Measurements from ENCODE around the gene PARP12. TPM values are rescaled to one million over a fixed set of nuclear protein-coding genes. Genes with fewer than 3 reads are reported as not detected.

Gene PARP12
- total and polyA plus RNA-seq, 9 donors: 15.7 to 43.5 (median 23.2) TPM

GRCh38 chr7:140084972-140085371 lies 22.2 kb upstream of the PARP12 start:
- WGBS, 3 donors: 82 to 88% (median 88%) methylated on average over 8 of the region's 8 CpGs
- no peak overlapping the region for H3K27ac ChIP-seq
- no peak for DNase-seq

GRCh38 chr7:140084142-140084655 lies 21.4 kb upstream of the PARP12 start:
- intact Hi-C loops (cut with DNase I): no loop called here
- H3K9me3 ChIP-seq: no peaks in the 10 kb centered on the region
- H3K27me3 ChIP-seq: no peaks in the 10 kb centered on the region
- no peak overlapping the region for H3K27ac ChIP-seq
- WGBS, 3 donors: 90 to 91% (median 91%) methylated on average over 4 of the region's 4 CpGs
- no peak overlapping the region for H3K4me3 ChIP-seq
- TF ChIP-seq CTCF (IDR thresholded peaks at IDR 0.05) (no peak), EP300 (IDR thresholded peaks at IDR 0.05) (no peak), POLR2A (IDR thresholded peaks at IDR 0.05) (no peak)
- no peaks in the 10 kb centered on the region for H3K4me1 ChIP-seq (ENCODE audit: insufficient read depth)
- no peak for DNase-seq
- no peaks in the 10 kb centered on the region for H3K36me3 ChIP-seq

More at GRCh38 chr7:140084972-140085371, 22.2 kb upstream of the PARP12 start:
- Histone ChIP-seq H3K27me3 (no peaks in the 10 kb centered on the region), H3K9me3 (no peaks in the 10 kb centered on the region), H3K36me3 (no peaks in the 10 kb centered on the region), H3K4me1 (ENCODE audit: insufficient read depth) (no peaks in the 10 kb centered on the region), H3K4me3 (no peak overlapping the region)
- intact Hi-C loops (cut with DNase I): no loop called here
- TF ChIP-seq CTCF (IDR thresholded peaks at IDR 0.05) (no peak), POLR2A (IDR thresholded peaks at IDR 0.05) (no peak), EP300 (IDR thresholded peaks at IDR 0.05) (no peak)

- Histone ChIP-seq H3K4me3 (no peak overlapping the region), H3K27me3 (no peaks in the 10 kb centered on the region), H3K36me3 (no peaks in the 10 kb centered on the region), H3K9me3 (no peaks in the 10 kb centered on the region), H3K27ac (no peak overlapping the region), H3K4me1 (ENCODE audit: insufficient read depth) (peaks cover 1% of the 10 kb centered on the region)
- 84 to 85% (median 85%) methylated on average over 7 of the region's 7 CpGs for whole genome bisulfite sequencing, 3 donors
- TF ChIP-seq POLR2A (IDR thresholded peaks at IDR 0.05) (no peak), EP300 (IDR thresholded peaks at IDR 0.05) (no peak), CTCF (IDR thresholded peaks at IDR 0.05) (no peak)
- DNase-seq: no peak
- intact Hi-C loops (cut with DNase I): no loop called here
Observed at GRCh38 chr7:140082770-140083169, 20.0 kb upstream of the PARP12 start.

GRCh38 chr7:140081774-140082425 lies 19.1 kb upstream of the PARP12 start:
- peaks cover 1% of the 10 kb centered on the region for H3K4me1 ChIP-seq (ENCODE audit: insufficient read depth)

More at GRCh38 chr7:140081774-140082425, 19.1 kb upstream of the PARP12 start:
- TF ChIP-seq EP300 (IDR thresholded peaks at IDR 0.05): no peak
- TF ChIP-seq POLR2A (IDR thresholded peaks at IDR 0.05): no peak
- no peak for TF ChIP-seq CTCF (IDR thresholded peaks at IDR 0.05)
- Histone ChIP-seq H3K9me3 (no peaks in the 10 kb centered on the region), H3K27me3 (no peaks in the 10 kb centered on the region), H3K27ac (no peak overlapping the region), H3K36me3 (no peaks in the 10 kb centered on the region), H3K4me3 (no peak overlapping the region)
- intact Hi-C loops (cut with DNase I): no loop called here
- 81 to 92% (median 85%) methylated on average over 11 of the region's 11 CpGs for WGBS, 3 donors
- no peak for DNase-seq

Measured in ovary (tissue), 9 donors.